GM18526 (cell line): ENCODE data around the gene KLLN.

Source experiments
- POLR2A ChIP-seq: IDR thresholded peaks from 3 replicates; pipeline ENCODE4 v1.6.1; 2011; ENCODE audit not compliant: insufficient read length; ENCODE audit errors: extremely low read depth

Gene KLLN

GRCh38 chr10:87845624-87845998 is 17.7 kb downstream of the KLLN start:
- no peak for TF ChIP-seq POLR2A

GRCh38 chr10:87844837-87845623 is 18.3 kb downstream of the KLLN start:
- no peak for TF ChIP-seq POLR2A

GRCh38 chr10:87843714-87844113 is 19.6 kb downstream of the KLLN start:
- TF ChIP-seq POLR2A: no peak

- TF ChIP-seq POLR2A: no peak
Measured at GRCh38 chr10:87842776-87843497, 20.4 kb downstream of the KLLN start.

- TF ChIP-seq POLR2A: no peak
Measured at GRCh38 chr10:87842220-87842641, 21.1 kb downstream of the KLLN start.

- no peak for TF ChIP-seq POLR2A
Measured at GRCh38 chr10:87841186-87841585, 22.1 kb downstream of the KLLN start.

GRCh38 chr10:87838650-87839049 is 24.7 kb downstream of the KLLN start:
- no peak for TF ChIP-seq POLR2A

GRCh38 chr10:87837445-87837844 is 25.9 kb downstream of the KLLN start:
- TF ChIP-seq POLR2A: no peak

- TF ChIP-seq POLR2A: no peak
Measured at GRCh38 chr10:87836098-87836497, 27.2 kb downstream of the KLLN start.

GRCh38 chr10:87829986-87830729 is 33.2 kb downstream of the KLLN start:
- TF ChIP-seq POLR2A: no peak

- TF ChIP-seq POLR2A: no peak
Measured at GRCh38 chr10:87827681-87828080, 35.7 kb downstream of the KLLN start.

GRCh38 chr10:87826653-87827052 is 36.7 kb downstream of the KLLN start:
- TF ChIP-seq POLR2A: no peak

GRCh38 chr10:87819289-87819585 is 44.1 kb downstream of the KLLN start:
- no peak for TF ChIP-seq POLR2A

GRCh38 chr10:87818505-87819288 is 44.6 kb downstream of the KLLN start:
- TF ChIP-seq POLR2A: no peak

GRCh38 chr10:87817609-87818504 is 45.5 kb downstream of the KLLN start, which contains the start of gene ATAD1:
TSS of gene ATAD1 (minus strand) at chr10:87818226. CDS start at chr10:87814599, 3,627 bp downstream.
- TF ChIP-seq POLR2A: peak; percentile 67
